ENCODE results near the gene INMT. TPM values are rescaled to one million over a fixed set of nuclear protein-coding genes. Genes with fewer than 3 reads are reported as not detected.
A peak's percentile ranks its signal among the peaks of the same experiment; 100 is the strongest.

The INMT gene
- total RNA-seq, 3 donors from 2014 or later: 1.6 to 7.5 (median 7.2) TPM

DNA sequence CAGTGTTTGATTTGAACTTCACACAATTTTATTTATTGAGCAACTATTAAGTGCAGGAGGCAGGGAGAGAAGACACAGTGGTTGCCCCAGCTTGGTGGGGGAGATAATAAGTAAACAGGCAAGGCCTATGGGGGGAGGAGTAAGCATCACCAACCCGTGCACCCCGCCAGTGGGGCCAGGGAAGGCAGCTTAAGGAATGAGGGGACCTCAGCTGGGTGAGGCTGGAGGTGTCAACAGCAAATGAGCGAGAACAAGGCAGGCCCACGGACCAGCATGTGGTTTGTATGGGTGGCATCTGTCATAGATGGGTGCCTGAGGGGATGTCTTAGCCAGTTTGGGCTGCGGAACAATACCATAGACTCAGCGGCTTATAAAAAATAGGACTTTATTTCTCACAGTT lies 45.6 kb upstream of the INMT start:
- no peaks in the 10 kb centered on the region for H3K4me1 ChIP-seq (ENCODE audit: low read depth)
- no peak overlapping the region for H3K4me3 ChIP-seq
- no peaks in the 10 kb centered on the region for H3K9me3 ChIP-seq
- H3K36me3 ChIP-seq (ENCODE audit: low read depth): no peaks in the 10 kb centered on the region
- TF ChIP-seq CTCF (IDR thresholded peaks at IDR 0.05): no peak
- DNase-seq (no peak), ATAC-seq (no peak)
- intact Hi-C loops (cut with DNase I, micrococcal nuclease): no loop called here

DNA sequence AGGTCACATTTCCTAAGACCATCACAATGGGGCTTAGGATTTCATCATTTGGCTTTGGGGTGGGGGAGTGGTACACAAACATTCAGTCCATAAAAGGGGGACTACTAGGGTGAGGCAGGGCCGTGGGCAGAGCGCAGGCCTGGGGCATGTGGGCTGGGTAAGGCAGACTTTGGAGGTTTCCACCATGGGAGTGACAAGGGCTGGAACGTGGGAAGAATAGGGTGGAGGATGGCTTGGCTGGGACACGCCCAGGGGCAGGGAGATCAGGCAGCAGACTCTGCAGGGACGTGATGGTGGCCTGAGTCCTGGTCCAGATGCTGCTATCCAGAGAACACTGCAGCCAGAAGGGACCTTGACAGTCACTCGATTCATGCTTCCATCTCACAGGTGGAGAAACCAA lies 45.0 kb upstream of the INMT start:
- no peak for ATAC-seq
- H3K36me3 ChIP-seq (ENCODE audit: low read depth): no peaks in the 10 kb centered on the region
- no peak for TF ChIP-seq CTCF (IDR thresholded peaks at IDR 0.05)

GRCh38 chr7:30707391-30708357 lies 44.3 kb upstream of the INMT start:
- no peaks in the 10 kb centered on the region for H3K36me3 ChIP-seq (ENCODE audit: low read depth)
- intact Hi-C loops (cut with DNase I, micrococcal nuclease): no loop called here
- no peaks in the 10 kb centered on the region for H3K4me1 ChIP-seq (ENCODE audit: low read depth)
- no peak for TF ChIP-seq CTCF (IDR thresholded peaks at IDR 0.05)
- H3K9me3 ChIP-seq: no peaks in the 10 kb centered on the region
- no peak overlapping the region for H3K4me3 ChIP-seq
- DNase-seq (no peak), ATAC-seq (peak; percentile 7)

More for the DNA sequence above, 45.0 kb upstream of the INMT start:
- H3K9me3 ChIP-seq: no peaks in the 10 kb centered on the region
- DNase-seq: no peak
- no peaks in the 10 kb centered on the region for H3K4me1 ChIP-seq (ENCODE audit: low read depth)
- H3K4me3 ChIP-seq: no peak overlapping the region
- intact Hi-C loops (cut with DNase I, micrococcal nuclease): no loop called here

GRCh38 chr7:30708412-30708811 lies 43.5 kb upstream of the INMT start:
- no peak for DNase-seq
- no peak for TF ChIP-seq CTCF (IDR thresholded peaks at IDR 0.05)
- H3K4me1 ChIP-seq (ENCODE audit: low read depth): no peaks in the 10 kb centered on the region
- no peak overlapping the region for H3K4me3 ChIP-seq
- intact Hi-C loops (cut with DNase I, micrococcal nuclease): no loop called here
- no peak for ATAC-seq
- H3K36me3 ChIP-seq (ENCODE audit: low read depth): no peaks in the 10 kb centered on the region
- H3K9me3 ChIP-seq: no peaks in the 10 kb centered on the region

DNA sequence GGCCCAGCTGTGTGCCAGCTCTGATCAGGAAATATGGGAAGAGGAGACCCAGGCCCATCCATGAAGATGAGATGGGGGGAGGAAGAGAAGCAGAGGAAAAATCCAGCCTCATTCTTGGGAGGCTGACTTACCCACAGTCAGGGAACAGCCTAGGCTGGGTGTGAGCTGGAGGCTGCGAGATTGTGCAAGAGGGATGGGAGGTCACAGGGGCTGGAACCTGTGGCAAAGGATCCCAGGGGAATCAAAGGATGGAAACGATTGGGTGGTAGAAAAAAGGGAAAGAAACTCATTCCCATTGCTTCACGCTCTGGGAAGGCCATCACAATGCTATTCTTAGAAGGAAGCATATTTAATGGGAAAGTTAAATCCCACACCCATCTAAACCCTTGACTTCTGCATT lies 43.0 kb upstream of the INMT start:
- intact Hi-C loops (cut with DNase I, micrococcal nuclease): no loop called here
- H3K36me3 ChIP-seq (ENCODE audit: low read depth): no peaks in the 10 kb centered on the region
- no peaks in the 10 kb centered on the region for H3K4me1 ChIP-seq (ENCODE audit: low read depth)
- DNase-seq: no peak
- no peak for ATAC-seq
- TF ChIP-seq CTCF (IDR thresholded peaks at IDR 0.05): no peak
- H3K4me3 ChIP-seq: no peak overlapping the region
- H3K9me3 ChIP-seq: no peaks in the 10 kb centered on the region
